Skeletal muscle satellite cell (primary cell): ENCODE data around the gene ADARB1.

ENCODE experiments used
- H3K27me3 ChIP-seq: 2 replicates; pipeline ENCODE4 v1.7.0; 2013; ENCODE audit warnings: low read length; ENCODE audit not compliant: control insufficient read depth, insufficient read depth
- H3K36me3 ChIP-seq: 2 replicates; pipeline ENCODE4 v1.7.0; 2013; ENCODE audit warnings: mild to moderate bottlenecking, control low read depth, low read length; ENCODE audit not compliant: insufficient read depth
- H3K4me1 ChIP-seq: 2 replicates; pipeline ENCODE4 v1.7.0; 2013; ENCODE audit warnings: low read length; ENCODE audit not compliant: control insufficient read depth, insufficient read depth
- H3K4me2 ChIP-seq: 2 replicates; pipeline ENCODE4 v1.7.0; 2013; ENCODE audit warnings: mild to moderate bottlenecking, low read length
- H3K4me3 ChIP-seq: 2 replicates; pipeline ENCODE4 v1.7.0; 2013; ENCODE audit warnings: low read length
- H3K9ac ChIP-seq: 2 replicates; pipeline ENCODE4 v1.7.0; 2013; ENCODE audit warnings: mild to moderate bottlenecking, low read depth, low read length, moderate library complexity
- H3K9me3 ChIP-seq: replicated peaks from 2 replicates; pipeline ENCODE4 v1.7.0; 2013; ENCODE audit warnings: mild to moderate bottlenecking, control low read depth, low read length

ADARB1 gene

GRCh38 chr21:45251635-45252447 is 177.5 kb downstream of the ADARB1 start:
- peaks cover 28% of the 10 kb centered on the region for H3K27me3 ChIP-seq
- H3K36me3 ChIP-seq = no peaks in the 10 kb centered on the region
- H3K9me3 ChIP-seq = no peaks in the 10 kb centered on the region
- H3K9ac ChIP-seq = no peak overlapping the region
- H3K4me2 ChIP-seq = no peak overlapping the region
- no peak overlapping the region for H3K4me3 ChIP-seq
- peaks cover 13% of the 10 kb centered on the region for H3K4me1 ChIP-seq

- no peak overlapping the region for H3K9ac ChIP-seq
- no peak overlapping the region for H3K4me2 ChIP-seq
- peaks cover 30% of the 10 kb centered on the region for H3K27me3 ChIP-seq
- no peaks in the 10 kb centered on the region for H3K9me3 ChIP-seq
- peaks cover 13% of the 10 kb centered on the region for H3K4me1 ChIP-seq
- no peaks in the 10 kb centered on the region for H3K36me3 ChIP-seq
- no peak overlapping the region for H3K4me3 ChIP-seq
These were observed 178.1 kb downstream of the ADARB1 start for GRCh38 chr21:45252448-45252925.

GRCh38 chr21:45253180-45253579 is 178.8 kb downstream of the ADARB1 start:
- Histone ChIP-seq H3K9ac (no peak overlapping the region), H3K4me1 (peaks cover 13% of the 10 kb centered on the region), H3K9me3 (no peaks in the 10 kb centered on the region), H3K4me2 (peak overlapping the region; percentile 23), H3K4me3 (no peak overlapping the region), H3K27me3 (peaks cover 28% of the 10 kb centered on the region), H3K36me3 (no peaks in the 10 kb centered on the region)

DNA sequence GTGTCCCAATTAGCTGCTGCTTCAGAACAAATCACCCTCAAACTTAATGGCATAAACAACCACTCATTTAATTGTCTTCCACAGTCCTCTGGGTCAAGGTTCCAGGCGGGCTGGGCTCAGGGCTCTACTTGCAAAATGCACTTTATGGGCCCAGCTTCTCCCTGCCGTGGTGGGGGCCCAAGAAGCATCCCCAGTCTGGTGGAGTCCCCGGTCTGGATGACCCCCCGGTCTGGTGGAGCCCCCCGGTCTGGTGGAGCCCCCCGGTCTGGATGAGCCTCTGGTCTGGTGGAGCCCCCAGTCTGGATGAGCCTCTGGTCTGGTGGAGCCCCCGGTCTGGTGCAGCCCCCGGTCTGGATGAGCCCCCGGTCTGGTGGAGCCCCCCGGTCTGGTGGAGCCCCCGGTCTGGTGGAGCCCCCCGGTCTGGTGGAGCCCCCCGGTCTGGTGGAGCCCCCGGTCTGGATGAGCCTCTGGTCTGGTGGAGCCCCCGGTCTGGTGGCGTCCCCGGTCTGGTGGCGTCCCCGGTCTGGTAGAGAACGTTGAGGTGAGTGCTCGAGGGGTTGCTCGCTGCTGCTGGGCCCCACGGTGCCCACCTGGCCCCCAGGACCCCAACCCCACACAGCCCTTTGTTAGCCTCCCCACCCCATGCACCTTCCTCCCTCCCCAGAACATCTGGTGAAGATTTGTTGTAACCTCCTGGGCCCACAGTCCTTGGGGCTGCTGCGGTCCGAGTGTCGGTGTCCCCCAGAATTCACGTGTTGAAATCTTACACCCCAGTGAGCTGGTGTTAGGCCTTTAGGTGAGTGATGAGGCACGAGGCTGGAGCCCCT is 179.5 kb downstream of the ADARB1 start:
- Histone ChIP-seq H3K4me3 (no peak overlapping the region), H3K4me2 (peak overlapping the region; percentile 23), H3K9ac (no peak overlapping the region), H3K36me3 (no peaks in the 10 kb centered on the region), H3K27me3 (peaks cover 27% of the 10 kb centered on the region), H3K9me3 (no peaks in the 10 kb centered on the region), H3K4me1 (peaks cover 8% of the 10 kb centered on the region)

GRCh38 chr21:45254460-45254930 is 180.1 kb downstream of the ADARB1 start:
- Histone ChIP-seq H3K4me2 (no peak overlapping the region), H3K9me3 (no peaks in the 10 kb centered on the region), H3K27me3 (peaks cover 26% of the 10 kb centered on the region)

GRCh38 chr21:45255381-45256020 is 181.1 kb downstream of the ADARB1 start:
- Histone ChIP-seq H3K4me2 (no peak overlapping the region), H3K4me1 (peaks cover 7% of the 10 kb centered on the region), H3K36me3 (no peaks in the 10 kb centered on the region)

More at GRCh38 chr21:45254460-45254930, 180.1 kb downstream of the ADARB1 start:
- Histone ChIP-seq H3K36me3 (no peaks in the 10 kb centered on the region), H3K4me3 (no peak overlapping the region), H3K9ac (no peak overlapping the region), H3K4me1 (peaks cover 7% of the 10 kb centered on the region)

DNA sequence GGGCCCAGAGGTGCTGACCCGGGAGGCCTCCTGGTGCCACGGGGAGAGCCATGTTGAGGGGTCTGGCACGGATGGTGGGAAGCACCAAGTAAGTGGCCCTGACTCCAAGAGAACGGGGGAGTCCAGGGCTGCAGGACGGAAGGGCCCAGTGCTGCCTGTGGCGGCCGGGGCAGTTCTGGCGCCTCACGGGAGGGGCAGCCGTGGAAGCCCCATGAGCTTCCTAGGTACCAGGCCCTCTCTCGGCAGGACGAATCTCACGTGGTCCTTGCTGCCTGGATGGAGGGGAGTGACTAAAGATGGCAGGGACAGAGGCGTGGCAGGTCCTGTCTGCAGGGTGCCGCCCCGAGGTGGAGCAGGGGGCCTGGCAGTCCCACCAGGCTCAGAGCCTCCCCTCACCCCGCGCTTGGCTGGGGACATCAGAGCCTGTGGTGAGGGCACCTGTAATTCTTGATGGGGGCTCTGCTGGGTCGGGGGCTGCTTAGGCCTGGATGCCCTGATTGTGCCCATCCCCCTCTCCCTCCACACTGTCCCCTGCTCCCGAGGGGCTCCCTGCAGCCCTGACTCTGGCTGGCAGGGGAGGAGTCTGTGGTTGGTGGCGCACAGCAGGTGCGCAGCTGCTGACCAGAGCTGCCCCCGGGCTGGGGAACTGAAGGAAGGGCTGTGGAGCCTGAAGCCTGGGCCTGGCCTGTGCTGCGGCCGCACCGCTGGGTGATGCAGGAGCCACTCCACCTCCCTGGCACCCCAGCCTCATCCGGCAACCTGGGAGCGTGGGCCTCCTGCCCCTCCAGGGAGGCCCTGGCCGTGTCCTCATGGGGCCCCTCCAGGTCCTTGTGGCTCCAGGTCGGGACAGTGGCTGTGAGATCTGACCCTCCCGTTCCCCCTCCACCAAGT is 181.9 kb downstream of the ADARB1 start:
- H3K27me3 ChIP-seq = peaks cover 26% of the 10 kb centered on the region
- H3K9ac ChIP-seq = no peak overlapping the region
- peaks cover 7% of the 10 kb centered on the region for H3K4me1 ChIP-seq
- H3K4me3 ChIP-seq = no peak overlapping the region
- no peaks in the 10 kb centered on the region for H3K36me3 ChIP-seq
- H3K9me3 ChIP-seq = no peaks in the 10 kb centered on the region
- no peak overlapping the region for H3K4me2 ChIP-seq

More at GRCh38 chr21:45255381-45256020, 181.1 kb downstream of the ADARB1 start:
- Histone ChIP-seq H3K27me3 (peaks cover 26% of the 10 kb centered on the region), H3K4me3 (no peak overlapping the region), H3K9ac (no peak overlapping the region), H3K9me3 (no peaks in the 10 kb centered on the region)

DNA sequence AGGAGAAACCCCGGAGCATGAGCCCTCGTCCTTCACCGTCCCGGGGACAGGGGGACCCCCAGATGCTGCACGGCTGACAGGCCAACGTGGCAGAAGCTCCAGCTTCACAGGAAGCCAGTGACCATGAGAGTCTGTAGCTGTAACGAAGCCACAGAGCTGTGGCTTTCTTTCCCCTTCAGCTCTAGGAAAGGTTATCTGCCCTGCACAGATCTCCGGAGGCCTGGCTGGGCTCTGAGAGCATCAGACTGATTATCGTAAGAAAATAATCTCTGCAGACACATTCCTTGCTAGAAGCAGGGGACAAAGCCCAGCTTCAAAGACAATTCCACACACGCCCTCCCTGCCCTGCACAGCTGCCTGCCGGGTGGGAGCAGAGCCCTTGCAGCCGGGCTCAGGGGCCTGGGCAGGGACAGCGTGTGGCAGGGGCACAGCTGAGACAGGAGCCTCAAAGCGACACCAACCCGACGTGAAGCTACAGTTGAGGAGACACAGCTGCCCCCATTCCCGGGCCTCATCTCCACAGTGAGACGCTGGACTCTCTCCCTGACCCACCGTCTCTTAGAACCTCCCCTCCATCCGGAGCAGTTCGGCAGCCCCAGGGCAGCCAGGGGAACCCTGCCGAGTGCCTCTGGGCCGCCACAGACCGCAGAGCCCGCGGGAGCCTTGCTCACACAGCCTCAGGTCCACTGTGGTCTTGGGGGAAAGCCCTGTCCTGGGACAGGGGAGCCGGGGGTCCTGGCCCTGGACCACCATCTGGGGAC is 182.7 kb downstream of the ADARB1 start:
- no peaks in the 10 kb centered on the region for H3K36me3 ChIP-seq
- H3K9ac ChIP-seq = no peak overlapping the region
- H3K4me3 ChIP-seq = no peak overlapping the region
- no peak overlapping the region for H3K4me2 ChIP-seq
- peaks cover 26% of the 10 kb centered on the region for H3K27me3 ChIP-seq
- no peaks in the 10 kb centered on the region for H3K9me3 ChIP-seq
- H3K4me1 ChIP-seq = peaks cover 7% of the 10 kb centered on the region

DNA sequence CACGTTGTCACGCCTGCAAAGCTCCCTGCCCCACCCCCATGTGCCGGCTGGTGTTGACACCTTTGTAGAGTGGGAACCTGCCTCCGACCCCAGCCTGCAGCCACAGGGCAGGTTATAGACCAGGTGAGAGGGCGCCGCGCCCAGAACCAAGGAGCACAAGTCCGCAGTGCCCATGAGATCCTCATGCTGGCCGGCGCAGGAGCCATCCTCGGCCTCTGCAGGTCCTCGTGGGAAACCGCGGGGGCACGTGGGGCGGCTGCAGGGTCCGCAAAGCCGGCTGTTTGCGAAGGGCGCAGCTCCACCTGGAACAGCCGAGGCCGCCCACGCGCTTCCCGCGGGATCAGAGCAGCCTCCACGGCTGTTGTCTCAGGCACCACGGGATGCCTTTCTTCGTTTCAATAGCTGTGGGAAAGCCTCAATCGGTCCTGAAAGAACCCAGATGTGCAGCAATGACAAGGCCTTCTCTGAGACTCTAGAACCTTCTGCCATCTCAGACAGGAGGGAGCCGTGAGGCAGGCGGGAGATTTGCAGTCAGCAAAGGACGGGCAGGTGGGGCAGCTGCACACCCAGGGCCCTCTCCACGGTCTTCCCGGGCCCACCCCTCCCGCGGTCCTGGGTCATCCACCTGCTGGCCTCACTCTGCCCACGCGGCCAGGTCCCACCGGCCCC is 183.4 kb downstream of the ADARB1 start:
- peaks cover 7% of the 10 kb centered on the region for H3K4me1 ChIP-seq
- peaks cover 26% of the 10 kb centered on the region for H3K27me3 ChIP-seq
- no peak overlapping the region for H3K4me2 ChIP-seq
- H3K4me3 ChIP-seq = no peak overlapping the region
- H3K9ac ChIP-seq = no peak overlapping the region
- H3K9me3 ChIP-seq = no peaks in the 10 kb centered on the region
- H3K36me3 ChIP-seq = no peaks in the 10 kb centered on the region

- peaks cover 1% of the 10 kb centered on the region for H3K4me1 ChIP-seq
These were observed 184.1 kb downstream of the ADARB1 start for GRCh38 chr21:45258466-45258865.

More at GRCh38 chr21:45258466-45258865, 184.1 kb downstream of the ADARB1 start:
- Histone ChIP-seq H3K9me3 (no peaks in the 10 kb centered on the region), H3K36me3 (peaks cover 5% of the 10 kb centered on the region), H3K4me2 (no peak overlapping the region), H3K4me3 (no peak overlapping the region), H3K9ac (no peak overlapping the region), H3K27me3 (peaks cover 26% of the 10 kb centered on the region)
